Measurements from ENCODE around the gene FAM47E.

Gene FAM47E, protein sequence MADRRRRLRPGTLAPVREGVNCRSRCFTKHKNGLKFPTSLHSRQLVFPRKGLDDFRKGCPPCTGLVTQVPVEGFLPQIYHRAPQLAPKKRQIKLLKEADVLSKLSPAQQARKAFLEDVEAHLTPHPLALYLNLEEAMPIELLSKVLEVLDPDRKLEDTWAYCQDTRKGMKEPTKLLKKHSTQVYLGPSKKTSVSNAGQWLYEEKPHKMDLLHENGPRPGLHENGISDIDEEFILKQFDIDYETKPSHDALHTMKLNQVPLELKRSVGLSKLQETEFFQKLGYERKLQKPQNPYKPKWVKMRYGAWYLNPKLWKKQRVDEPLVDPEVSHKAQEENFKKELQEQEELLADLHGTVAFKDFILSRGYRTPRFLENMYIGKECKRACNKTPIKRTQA

GRCh38 chr4:76251441-76252270 lies at the start of gene FAM47E:
Gene FAM47E (plus strand): TSS chr4:76251721. CDS start chr4:76251747, 26 bp downstream.
- peak; percentile 60 for DNase-seq

GRCh38 chr4:76203541-76203940 lies 48.0 kb upstream of the FAM47E start:
- DNase-seq, result no peak

DNA sequence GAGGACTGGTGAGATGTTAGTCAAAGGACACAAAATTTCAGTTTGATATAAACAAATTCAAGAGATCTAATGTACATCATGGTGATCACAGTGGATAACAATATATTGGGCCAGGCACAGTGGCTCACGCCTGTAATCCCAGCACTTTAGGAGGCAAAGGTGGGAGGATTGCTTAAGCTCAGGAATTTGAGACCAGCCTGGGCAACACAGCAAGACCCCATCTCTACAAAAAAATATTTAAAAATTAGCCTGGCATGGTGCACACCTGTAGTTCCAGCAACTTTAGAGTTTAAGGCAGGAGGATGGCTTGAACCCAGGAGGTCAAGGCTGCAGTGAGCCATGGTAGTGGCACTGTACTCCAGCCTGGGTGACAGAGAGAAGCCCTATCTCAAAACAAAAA lies 46.6 kb upstream of the FAM47E start:
- DNase-seq, result no peak

GRCh38 chr4:76205476-76205875 lies 46.0 kb upstream of the FAM47E start:
- DNase-seq, result no peak

DNA sequence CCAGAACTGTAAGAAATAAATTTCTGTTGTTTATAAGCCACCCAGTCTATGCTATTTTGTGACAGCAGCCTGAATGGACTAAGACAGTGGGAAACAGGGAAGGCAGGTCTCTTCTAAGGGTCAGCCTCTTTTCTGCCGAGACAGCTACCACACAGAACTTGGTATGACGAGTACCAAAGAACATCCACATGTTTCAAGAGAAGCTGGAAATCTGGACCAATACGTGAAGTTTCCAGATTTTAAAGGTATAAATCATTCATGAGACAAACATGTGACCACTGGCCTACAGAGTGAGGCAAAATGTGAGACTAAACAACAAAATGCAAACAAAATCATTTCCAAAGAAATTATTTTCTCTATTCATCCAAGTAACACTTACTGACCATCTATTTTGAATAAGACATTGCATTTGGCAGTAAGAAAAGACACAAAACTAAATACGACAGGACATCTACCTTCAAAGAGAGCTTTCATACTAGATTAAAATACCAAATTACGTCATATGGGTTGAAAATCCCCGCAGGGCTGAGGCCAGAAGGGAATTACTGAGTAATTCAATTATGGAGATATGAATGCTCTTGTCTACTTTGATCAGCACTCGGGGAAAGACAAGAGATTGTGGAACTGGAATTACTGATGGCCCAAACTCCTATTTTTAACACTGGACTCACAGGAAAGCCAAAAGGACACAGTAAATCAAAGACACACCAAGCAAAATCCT lies 45.1 kb upstream of the FAM47E start:
- DNase-seq, result peak; percentile 32

GRCh38 chr4:76207549-76207948 lies 44.0 kb upstream of the FAM47E start:
- no peak for DNase-seq

- peak; percentile 94 for DNase-seq
Measured at GRCh38 chr4:76208005-76208765, 43.3 kb upstream of the FAM47E start.

- DNase-seq, result peak; percentile 71
Measured at GRCh38 chr4:76209881-76210280, 41.6 kb upstream of the FAM47E start.

DNA sequence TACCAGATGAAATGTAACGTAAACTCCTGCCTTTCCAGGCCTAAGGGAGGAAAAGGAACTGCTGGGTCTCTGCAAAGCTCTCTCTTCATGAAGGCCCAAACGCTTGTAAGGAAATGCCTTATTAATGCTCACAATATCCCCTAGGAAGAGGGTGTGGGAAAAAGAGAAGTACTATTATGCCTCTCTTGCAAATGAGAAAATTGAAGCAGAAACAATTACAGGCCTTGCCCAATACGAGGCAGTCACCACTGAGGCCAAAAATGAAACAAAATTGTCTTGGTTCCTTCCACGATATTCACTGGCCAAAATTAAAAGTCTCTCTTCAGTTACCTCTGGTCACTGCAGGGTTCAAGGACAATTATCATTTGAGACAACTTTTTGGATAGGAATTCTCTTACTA lies 41.1 kb upstream of the FAM47E start:
- DNase-seq, result peak; percentile 85

DNA sequence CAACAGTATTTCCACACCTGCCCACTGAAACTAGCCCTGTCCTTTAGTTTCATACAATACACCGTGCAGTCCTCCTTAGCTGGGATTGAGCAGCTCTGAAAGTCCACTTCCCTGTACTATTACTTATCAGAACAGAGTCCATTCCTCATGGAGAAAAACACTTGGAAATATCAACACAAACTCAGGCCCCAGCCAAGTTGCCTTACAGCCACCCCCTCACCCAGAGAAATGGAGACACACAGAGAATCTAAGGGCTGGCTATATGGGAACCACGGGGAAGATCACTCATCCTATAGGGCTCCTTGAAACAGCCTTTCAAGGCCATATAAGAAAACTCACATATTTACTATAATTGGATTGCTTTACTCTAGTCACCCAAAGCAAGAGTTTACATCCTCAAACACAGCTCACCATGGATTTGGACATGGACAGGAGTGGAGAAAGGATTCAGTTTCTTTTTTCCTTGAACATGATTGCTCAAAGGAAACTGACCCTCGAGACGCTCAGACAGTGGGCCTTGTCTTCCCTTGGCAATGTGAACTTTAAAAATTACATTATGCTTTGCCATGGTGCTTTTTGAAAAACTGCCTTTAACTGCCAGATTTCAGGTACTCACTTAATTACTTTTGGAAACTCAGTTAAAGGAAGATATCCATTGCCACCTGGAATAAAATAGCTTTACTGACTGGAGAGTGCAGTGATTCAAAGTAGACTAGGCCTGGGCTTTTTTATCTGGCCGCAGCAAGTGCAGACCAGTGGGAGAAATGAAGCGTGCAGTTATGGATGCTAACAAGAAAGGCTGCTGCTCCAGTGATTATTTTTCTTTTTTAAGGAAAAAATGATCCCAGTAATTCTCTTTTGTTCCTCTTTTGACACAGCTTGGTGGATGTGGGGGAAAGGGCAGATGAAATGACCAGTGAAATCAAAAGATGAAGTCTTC lies 39.5 kb upstream of the FAM47E start:
- DNase-seq, result peak; percentile 61

DNA sequence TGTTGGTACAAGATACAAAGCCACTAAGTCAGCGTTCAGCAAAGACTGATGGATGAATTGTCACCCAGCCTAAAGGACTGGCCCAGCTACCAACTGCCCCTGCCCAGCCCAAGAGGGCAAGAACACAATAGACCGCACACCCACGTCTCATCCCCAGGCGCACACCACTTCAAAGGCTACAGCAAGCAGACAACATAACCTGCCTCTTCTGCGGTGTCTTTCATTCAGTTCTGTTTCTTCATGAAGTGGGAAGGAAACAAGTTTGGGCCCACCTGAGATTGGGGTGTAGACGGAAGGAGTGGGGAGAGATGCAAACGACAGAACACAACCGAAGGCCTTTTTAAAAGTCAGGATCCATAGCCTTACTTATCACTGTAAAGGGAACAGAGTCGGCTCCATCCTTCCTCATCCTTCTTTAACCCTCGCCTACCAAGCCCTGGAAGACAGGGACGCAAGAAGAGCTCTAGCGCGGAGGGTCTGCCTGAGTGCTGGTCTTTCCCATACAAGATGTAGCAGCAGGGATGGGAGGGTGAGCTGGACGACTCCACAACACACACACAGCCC lies 38.6 kb upstream of the FAM47E start:
- DNase-seq, result peak; percentile 37

GRCh38 chr4:76213415-76214176 lies 37.9 kb upstream of the FAM47E start, which contains the start of gene SCARB2:
Gene SCARB2 (minus strand): TSS chr4:76213824. CDS start chr4:76213543, 281 bp downstream.
- DNase-seq, result peak; percentile 96

DNA sequence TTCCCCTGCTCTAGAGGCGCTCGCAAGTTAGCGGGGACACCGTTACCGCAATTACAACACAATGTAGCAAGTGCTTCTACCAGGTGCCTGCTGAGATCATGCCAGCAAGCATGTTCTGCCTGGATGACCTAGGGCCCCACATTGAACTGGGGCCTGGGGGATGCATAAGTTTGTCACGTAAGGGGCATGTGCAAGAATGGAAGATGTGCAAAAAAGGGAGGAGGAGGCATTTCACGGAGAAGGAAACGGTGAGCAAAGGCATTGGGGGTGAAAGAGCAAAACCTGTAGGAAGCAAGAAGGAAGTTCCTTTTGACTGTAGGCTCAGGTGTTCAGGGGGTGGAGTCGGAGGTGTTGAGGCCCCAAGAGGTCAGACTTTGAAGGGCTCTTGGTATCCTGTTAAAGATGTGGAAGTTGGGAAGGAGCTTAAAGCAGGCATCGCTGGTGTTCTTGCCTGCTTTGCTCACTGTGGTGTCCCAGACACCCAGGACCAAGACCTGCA lies 37.3 kb upstream of the FAM47E start:
- DNase-seq, result no peak

DNA sequence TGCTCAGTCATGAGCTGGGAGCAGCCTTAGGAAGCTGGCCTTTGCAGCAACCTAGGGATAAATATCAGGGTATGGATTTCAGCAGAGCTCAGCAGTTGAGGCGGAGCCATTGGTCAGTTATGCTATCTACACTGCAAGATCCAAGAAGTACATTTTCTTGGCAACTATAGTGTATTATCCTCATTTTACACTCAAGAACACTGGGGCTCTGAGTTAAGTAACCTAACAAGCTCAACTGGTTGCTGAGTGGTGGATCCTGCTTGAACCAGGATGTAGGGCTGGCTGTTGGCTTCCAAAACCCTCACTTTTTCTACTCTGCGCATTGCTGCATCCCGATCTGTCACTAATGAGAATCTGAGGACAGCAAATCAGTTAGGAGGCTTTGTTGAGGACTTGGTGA lies 36.4 kb upstream of the FAM47E start:
- DNase-seq, result no peak

GRCh38 chr4:76216524-76216923 lies 35.0 kb upstream of the FAM47E start:
- DNase-seq, result no peak

DNA sequence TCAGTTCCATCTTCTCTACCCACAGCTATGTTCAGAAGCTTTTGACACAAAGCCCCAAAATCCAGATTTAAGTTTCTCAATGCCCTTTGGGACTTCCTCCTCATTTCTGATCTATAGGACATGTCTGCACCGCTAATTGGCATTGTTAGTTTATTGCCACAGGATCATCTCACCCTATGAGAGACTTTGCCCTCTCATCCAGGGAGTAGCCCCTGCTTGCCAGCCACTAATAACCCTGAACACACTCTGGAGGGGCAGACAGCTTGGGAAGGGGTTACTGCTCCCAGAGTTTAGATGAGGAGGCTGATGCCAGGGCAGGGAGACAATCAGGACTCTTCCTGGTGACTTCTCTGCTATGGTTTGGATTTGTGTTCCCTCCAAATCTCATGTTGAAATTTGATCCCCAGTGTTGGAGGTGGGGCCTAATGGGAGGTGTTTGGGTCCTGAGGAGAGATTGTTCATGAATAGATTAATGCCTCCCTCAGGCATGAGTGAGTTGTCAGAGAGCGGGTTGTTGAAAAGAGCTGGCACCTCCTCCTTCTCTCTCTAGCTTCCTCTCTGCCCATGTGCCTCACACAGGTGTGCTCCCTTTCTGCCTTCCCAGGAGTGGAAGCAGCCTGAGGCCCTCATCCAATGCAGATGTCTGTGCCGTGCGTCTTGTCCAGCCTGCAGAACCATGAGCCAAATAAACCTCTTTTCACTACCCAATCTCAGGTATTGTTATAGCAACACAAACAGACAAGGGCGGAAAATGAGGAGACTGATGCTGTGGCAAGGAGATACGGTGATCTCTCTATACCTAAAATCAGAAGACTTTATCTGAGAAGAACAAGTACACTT lies 34.3 kb upstream of the FAM47E start:
- DNase-seq, result no peak

DNA sequence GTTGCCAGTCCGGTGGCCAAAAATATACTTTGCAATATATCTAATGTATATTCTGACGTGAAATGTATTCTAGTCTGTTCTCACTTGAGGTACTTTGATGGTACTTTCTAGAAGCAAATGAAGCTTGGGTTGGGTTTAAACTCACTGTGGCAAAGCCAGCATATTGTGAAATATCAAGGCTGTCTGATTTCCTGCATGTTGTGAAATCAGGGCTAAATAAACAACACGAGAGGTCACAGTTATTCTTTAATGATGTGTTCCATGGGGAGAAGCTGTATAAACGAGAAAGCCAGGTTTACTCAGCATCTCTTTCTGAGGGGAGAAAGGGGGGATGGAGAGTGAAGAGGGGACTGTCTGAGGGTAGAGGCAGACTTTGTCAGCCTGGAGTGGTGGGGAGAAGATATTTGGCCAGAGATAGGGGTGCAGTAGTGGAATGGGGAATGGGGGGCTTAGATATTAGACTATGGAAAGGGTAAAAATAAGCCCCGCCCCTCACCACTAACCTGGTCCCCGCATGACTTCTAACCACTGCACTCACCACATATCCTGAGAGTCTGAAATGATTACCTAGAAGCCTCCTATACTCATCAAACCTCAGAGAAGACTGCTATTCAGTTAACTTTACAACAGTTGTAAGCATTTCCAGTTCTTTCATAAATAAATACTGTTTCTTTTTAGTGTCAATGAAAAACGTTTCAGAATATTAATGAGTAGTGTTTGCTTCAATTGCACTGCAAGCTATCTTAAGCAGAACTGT lies 32.0 kb upstream of the FAM47E start:
- DNase-seq, result peak; percentile 78

DNA sequence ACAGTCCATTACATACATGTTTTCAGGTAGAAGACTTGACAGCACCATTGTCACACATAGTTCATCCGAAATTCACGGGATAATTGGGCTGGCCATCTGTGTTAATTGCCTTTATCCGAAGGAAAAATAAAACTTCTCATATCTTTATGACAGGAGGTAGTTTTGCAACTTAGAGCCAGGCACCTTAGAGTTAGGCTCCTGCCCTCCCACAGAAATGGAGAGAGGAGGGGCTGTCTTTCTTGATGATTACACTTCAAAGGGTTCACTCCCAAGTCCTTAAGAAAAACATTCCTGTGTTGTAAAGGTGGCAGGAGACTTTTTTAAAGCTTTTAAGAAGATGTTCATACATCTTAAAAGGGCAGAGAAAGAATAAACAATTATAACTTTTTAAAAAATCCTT lies 27.4 kb upstream of the FAM47E start:
- no peak for DNase-seq
